T47D (cell line): ENCODE measurements around the gene GJC3.
A peak's percentile ranks its signal among the peaks of the same experiment; 100 is the strongest.
"Not testable (repeated sequence)": the region's sequence is repeated elsewhere in the genome, so short reads cannot be mapped to it uniquely, and the experiment has no call there.

Experiments
- DNase-seq, 2 experiments: peaks; one replicate each; pipeline versions ENCODE4 v3.0.0 to v3.0.0-alpha.2; 2011 to 2012; ENCODE audit warnings: low read depth in 1 of 2, low spot score in 1 of 2
- JUND ChIP-seq: IDR thresholded peaks from 2 replicates; pipeline ENCODE4 v1.6.1; 2012; ENCODE audit warnings: low read depth
- in situ Hi-C: cut with HindIII; loops from 2 replicates; pipeline ENCODE4 v1.10.0; 2016; ENCODE audit warnings: low sequenced_read_pairs, low pct_unique_long_range_greater_than_20kb

The GJC3 gene

GRCh38 chr7:99949645-99950228 lies 20.3 kb upstream of the GJC3 start:
- in situ Hi-C loops = no loop called here
- DNase-seq = peak in 1 of 2 experiments; percentile 63
- TF ChIP-seq JUND = no peak

GRCh38 chr7:99947608-99948007 lies 18.2 kb upstream of the GJC3 start:
- no peak for TF ChIP-seq JUND
- in situ Hi-C loops = no loop called here
- DNase-seq = no peak

GRCh38 chr7:99944497-99945070 lies 15.2 kb upstream of the GJC3 start:
- TF ChIP-seq JUND = no peak
- in situ Hi-C loops = no loop called here
- DNase-seq = no peak

- DNase-seq = no peak
- TF ChIP-seq JUND = no peak
- in situ Hi-C loops = no loop called here
Measured at GRCh38 chr7:99943641-99944496, 14.4 kb upstream of the GJC3 start.

GRCh38 chr7:99938296-99938695 lies 8.9 kb upstream of the GJC3 start:
- in situ Hi-C loops = no loop called here
- no peak for DNase-seq
- no peak for TF ChIP-seq JUND

GRCh38 chr7:99935009-99935408 lies 5.6 kb upstream of the GJC3 start:
- DNase-seq, in situ Hi-C loops: not testable (repeated sequence)

GRCh38 chr7:99930376-99930775 lies 956 bp upstream of the GJC3 start:
- TF ChIP-seq JUND = no peak
- in situ Hi-C loops = no loop called here
- DNase-seq = no peak

- DNase-seq = no peak
- TF ChIP-seq JUND = no peak
- in situ Hi-C loops = no loop called here
Measured at GRCh38 chr7:99929730-99930053, 272 bp upstream of the GJC3 start.

GRCh38 chr7:99928188-99928587 lies 1.2 kb downstream of the GJC3 start:
- in situ Hi-C loops = no loop called here
- TF ChIP-seq JUND = no peak
- no peak for DNase-seq

GRCh38 chr7:99927536-99927935 lies 1.9 kb downstream of the GJC3 start:
- in situ Hi-C loops = no loop called here
- no peak for DNase-seq
- no peak for TF ChIP-seq JUND

- in situ Hi-C loops = no loop called here
- no peak for DNase-seq
- no peak for TF ChIP-seq JUND
Measured at GRCh38 chr7:99926321-99926720, 3.1 kb downstream of the GJC3 start.

- TF ChIP-seq JUND = no peak
- in situ Hi-C loops = no loop called here
- no peak for DNase-seq
Measured at GRCh38 chr7:99923200-99923599, 6.2 kb downstream of the GJC3 start.

GRCh38 chr7:99920149-99920548 lies 9.3 kb downstream of the GJC3 start:
- DNase-seq = no peak
- in situ Hi-C loops = no loop called here
- no peak for TF ChIP-seq JUND
